K562 (cell line): ENCODE results near the gene NAV2. TPM values are rescaled to one million over a fixed set of nuclear protein-coding genes. Genes with fewer than 3 reads are reported as not detected.

Experiments used
- CC2D1A ChIP-seq: fragments of 450-650 bp; IDR thresholded peaks from 2 replicates; pipeline ENCODE4 v1.6.1; 2017; ENCODE audit warnings: mild to moderate bottlenecking
- CEBPB ChIP-seq: fragments of 450-650 bp; IDR thresholded peaks from 2 replicates; pipeline ENCODE4 v1.6.1; 2016; ENCODE audit warnings: missing genetic modification characterization, missing compliant biosample characterization
- ELF2 ChIP-seq: fragments of 250-450 bp; sonication (Bioruptor Pico); IDR thresholded peaks from 2 replicates; pipeline ENCODE4 v1.5.0; 2021; ENCODE audit warnings: mild to moderate bottlenecking
- EZH2 ChIP-seq: IDR thresholded peaks from 2 replicates; pipeline ENCODE4 v1.6.1; 2012; ENCODE audit warnings: low read depth, mild to moderate bottlenecking, inconsistent platforms, low read length, borderline replicate concordance
- JUN ChIP-seq, 2 experiments: sonication (generic) in 1 of 2; formaldehyde crosslinking in 1 of 2; IDR thresholded peaks; 2 replicates each; pipeline versions ENCODE4 v1.6.1 to v1.8.0; 2012 to 2022; ENCODE audit warnings: borderline replicate concordance in 2 of 2, mild to moderate bottlenecking in 2 of 2, improper control_type of control experiment in 1 of 2, low read depth in 1 of 2, low read length in 1 of 2, missing genetic modification reagents in 1 of 2
- KAT7 ChIP-seq: sonication (generic); formaldehyde crosslinking; IDR thresholded peaks from 2 replicates; pipeline ENCODE4 v1.8.0; 2022; ENCODE audit warnings: missing genetic modification reagents, mild to moderate bottlenecking, borderline replicate concordance
- KLF13 ChIP-seq: fragments of 450-650 bp; IDR thresholded peaks from 2 replicates; pipeline ENCODE4 v1.6.1; 2016; ENCODE audit warnings: missing genetic modification characterization, low read depth, mild to moderate bottlenecking, missing compliant biosample characterization, moderate library complexity, borderline replicate concordance
- KLF16 ChIP-seq: IDR thresholded peaks from 2 replicates; pipeline ENCODE4 v1.6.1; 2016; ENCODE audit warnings: antibody characterized with exemption
- NFE2 ChIP-seq: IDR thresholded peaks from 2 replicates; pipeline ENCODE4 v1.6.1; 2014; ENCODE audit warnings: antibody characterized with exemption, low read depth
- NFIX ChIP-seq: fragments of 250-450 bp; sonication (Bioruptor Pico); IDR thresholded peaks from 2 replicates; pipeline ENCODE4 v1.4.0; 2020; ENCODE audit warnings: low read depth, mild to moderate bottlenecking, moderate library complexity
- NR1H2 ChIP-seq: sonication (generic); formaldehyde crosslinking; IDR thresholded peaks from 2 replicates; pipeline ENCODE4 v1.4.0; 2020; ENCODE audit warnings: mild to moderate bottlenecking, missing genetic modification reagents
- NR4A1 ChIP-seq, 2 experiments: fragments of 250-450 bp in 1 of 2; fragments of 450-650 bp in 1 of 2; sonication (Bioruptor Pico) in 1 of 2; IDR thresholded peaks; 2 replicates each; pipeline versions ENCODE4 v1.4.0 to v1.6.1; 2016 to 2020; ENCODE audit warnings: mild to moderate bottlenecking in 2 of 2, missing compliant biosample characterization in 1 of 2, missing genetic modification characterization in 1 of 2, moderate library complexity in 1 of 2
- SMAD4 ChIP-seq: fragments of 250-450 bp; sonication (Bioruptor Pico); conservative IDR thresholded peaks from 2 replicates; pipeline ENCODE4 v1.8.0; 2021; ENCODE audit warnings: inconsistent platforms, mild to moderate bottlenecking, moderate library complexity
- TAF9B ChIP-seq: fragments of 450-650 bp; IDR thresholded peaks from 2 replicates; pipeline ENCODE4 v1.6.1; 2018; ENCODE audit warnings: mild to moderate bottlenecking; ENCODE audit not compliant: partially characterized antibody
- TRIM28 ChIP-seq: fragments of 450-650 bp; IDR thresholded peaks from 2 replicates; pipeline ENCODE4 v1.6.1; 2017
- TSC22D4 ChIP-seq: fragments of 450-650 bp; IDR thresholded peaks from 2 replicates; pipeline ENCODE4 v1.6.1; 2016; ENCODE audit warnings: missing genetic modification characterization, missing biosample characterization, control low read depth
- WHSC1 ChIP-seq: IDR thresholded peaks from one replicate; pipeline ENCODE4 v1.6.1; 2012; ENCODE audit warnings: low read length, control low read depth, inconsistent platforms
- ZNF23 ChIP-seq: fragments of 250-450 bp; sonication (Bioruptor Pico); IDR thresholded peaks from 2 replicates; pipeline ENCODE4 v1.4.0; 2020; ENCODE audit warnings: mild to moderate bottlenecking
- ZNF282 ChIP-seq: sonication (generic); formaldehyde crosslinking; IDR thresholded peaks from 2 replicates; pipeline ENCODE4 v1.8.1; 2023; ENCODE audit warnings: missing genetic modification reagents
- ZNF699 ChIP-seq: fragments of 250-450 bp; sonication (Bioruptor Pico); IDR thresholded peaks from 2 replicates; pipeline ENCODE4 v1.8.0; 2021; ENCODE audit warnings: mild to moderate bottlenecking, moderate library complexity; ENCODE audit not compliant: insufficient replicate concordance
- ZSCAN32 ChIP-seq: fragments of 450-650 bp; formaldehyde crosslinking; IDR thresholded peaks from 2 replicates; pipeline ENCODE4 v1.4.0; 2020; ENCODE audit warnings: mild to moderate bottlenecking, moderate library complexity
- polyA plus RNA-seq, 8 experiments: library from polyadenylated mRNA; depleted of rRNA in 4 of 8; stranded (reverse) in 5 of 8; unstranded in 3 of 8; fragments of >200 nt; fragmentation: Nextera tagmentation in 2 of 8; fragmentation: Illumina TruSeq in 1 of 8; extraction: Ambion mirVana in 2 of 8; extraction: Trizol in 1 of 8; gene quantifications; 2 replicates each; pipeline versions ENCODE4 v1.2.1 to v1.2.3, GENCODE V29; 2011 to 2014; ENCODE audit warnings: inconsistent platforms in 1 of 8, missing spikeins in 1 of 8
- total RNA-seq, 7 experiments: library from RNA; depleted of rRNA in 6 of 7; stranded (reverse); fragments of >200 nt in 6 of 7; fragmentation: Illumina TruSeq in 2 of 7; extraction: Trizol in 2 of 7; gene quantifications; 2 replicates each; pipeline versions ENCODE4 v1.2.1 to v1.2.3, GENCODE V29; 2011 to 2021; ENCODE audit warnings: low replicate concordance in 1 of 7
- TF ChIP-seq, protein P1 (sequence below), 2 experiments: fragments of 250-450 bp in 1 of 2; fragments of 450-650 bp in 1 of 2; sonication (Bioruptor Pico) in 1 of 2; IDR thresholded peaks; 2 replicates each; pipeline versions ENCODE4 v1.6.1 to v1.8.0; 2016 to 2021; ENCODE audit warnings: mild to moderate bottlenecking in 2 of 2, moderate library complexity in 2 of 2, missing compliant biosample characterization in 1 of 2, missing genetic modification characterization in 1 of 2
- TF ChIP-seq, protein P2 (sequence below): IDR thresholded peaks from 2 replicates; pipeline ENCODE4 v1.6.1; 2016; ENCODE audit warnings: missing genetic modification characterization, missing compliant biosample characterization
- TF ChIP-seq, protein P3 (sequence below), 2 experiments: IDR thresholded peaks; 2 replicates each; pipeline ENCODE4 v1.6.1; 2011; ENCODE audit warnings: borderline replicate concordance in 1 of 2, control low read depth in 1 of 2, low read depth in 1 of 2, low read length in 1 of 2, mild to moderate bottlenecking in 1 of 2, mixed read lengths in 1 of 2, moderate library complexity in 1 of 2; ENCODE audit not compliant: insufficient read depth in 1 of 2, insufficient read length in 1 of 2, poor library complexity in 1 of 2, severe bottlenecking in 1 of 2; ENCODE audit errors: extremely low read depth in 1 of 2

The NAV2 gene
- total and polyA plus RNA-seq, 9 of the 15 experiments (the other 6 are each of a cell fraction or from before 2014, with no cell fraction given): 0.03 to 0.35 (median 0.05) TPM

DNA sequence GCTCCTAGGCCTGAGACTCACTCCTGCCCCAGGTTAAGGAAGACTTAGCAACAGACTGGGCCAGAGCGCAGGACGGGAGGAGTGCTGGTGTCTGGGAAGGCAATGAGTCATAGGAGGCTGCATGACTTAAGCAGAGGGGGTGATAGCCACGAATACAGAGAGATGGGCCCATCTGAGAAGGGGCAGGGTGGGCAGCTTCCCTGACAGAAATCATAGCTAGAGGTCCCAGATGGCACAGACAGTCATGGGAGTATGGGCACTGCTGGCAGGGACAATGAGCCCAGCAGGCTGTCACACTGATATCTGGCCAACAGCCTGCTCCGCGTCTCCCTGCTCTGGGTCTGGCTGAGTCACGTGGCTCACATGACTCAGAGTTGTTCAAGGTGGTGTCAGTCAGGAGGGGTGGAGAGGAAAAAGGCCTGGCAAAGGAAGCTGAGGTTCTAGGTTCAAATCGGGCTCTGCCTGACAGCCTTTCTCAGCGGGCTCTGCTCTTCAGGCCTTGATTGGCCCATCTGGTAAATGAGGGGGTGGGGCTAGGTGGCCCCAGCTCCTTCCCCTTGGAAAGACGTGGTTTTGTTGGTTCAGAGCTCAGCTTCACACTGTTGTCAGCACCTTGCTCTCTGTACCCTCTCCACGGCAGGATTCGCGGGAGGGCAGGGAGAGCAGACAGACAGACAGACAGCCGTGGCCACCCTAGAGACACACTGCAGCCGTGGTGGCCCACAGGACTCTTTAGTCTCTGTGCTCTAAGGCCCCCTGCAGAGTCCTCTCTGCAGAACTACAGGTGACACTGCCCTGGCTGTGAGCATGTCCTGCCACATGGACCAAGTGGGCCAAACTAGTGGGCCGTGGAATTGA is 399.9 kb downstream of the NAV2 start (continued):
- TF ChIP-seq, protein P1, sequence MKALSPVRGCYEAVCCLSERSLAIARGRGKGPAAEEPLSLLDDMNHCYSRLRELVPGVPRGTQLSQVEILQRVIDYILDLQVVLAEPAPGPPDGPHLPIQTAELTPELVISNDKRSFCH (CRISPR knock-in tag; IDR thresholded peaks at IDR 0.05): no peak
- TF ChIP-seq, protein P1 (tag; IDR thresholded peaks at IDR 0.05): no peak
- peak; percentile 56 for TF ChIP-seq NFE2
- no peak for TF ChIP-seq KAT7 (CRISPR knock-in tag)
- no peak for TF ChIP-seq ZNF282 (CRISPR knock-in tag)
- no peak for TF ChIP-seq NFIX (CRISPR knock-in tag)
- no peak for TF ChIP-seq NR4A1 (CRISPR knock-in tag; IDR thresholded peaks at IDR 0.05)
- no peak for TF ChIP-seq NR4A1 (tag; IDR thresholded peaks at IDR 0.05)
- no peak for TF ChIP-seq KLF13 (tag)
- TF ChIP-seq ZNF699: no peak
- no peak for TF ChIP-seq TSC22D4 (tag)
- TF ChIP-seq NR1H2: no peak
- 0 out of 2 replicates have a peak, but pooled peaks have one; percentile 68 for TF ChIP-seq TRIM28
- TF ChIP-seq ZNF23 (CRISPR knock-in tag): no peak
- TF ChIP-seq, protein P2, sequence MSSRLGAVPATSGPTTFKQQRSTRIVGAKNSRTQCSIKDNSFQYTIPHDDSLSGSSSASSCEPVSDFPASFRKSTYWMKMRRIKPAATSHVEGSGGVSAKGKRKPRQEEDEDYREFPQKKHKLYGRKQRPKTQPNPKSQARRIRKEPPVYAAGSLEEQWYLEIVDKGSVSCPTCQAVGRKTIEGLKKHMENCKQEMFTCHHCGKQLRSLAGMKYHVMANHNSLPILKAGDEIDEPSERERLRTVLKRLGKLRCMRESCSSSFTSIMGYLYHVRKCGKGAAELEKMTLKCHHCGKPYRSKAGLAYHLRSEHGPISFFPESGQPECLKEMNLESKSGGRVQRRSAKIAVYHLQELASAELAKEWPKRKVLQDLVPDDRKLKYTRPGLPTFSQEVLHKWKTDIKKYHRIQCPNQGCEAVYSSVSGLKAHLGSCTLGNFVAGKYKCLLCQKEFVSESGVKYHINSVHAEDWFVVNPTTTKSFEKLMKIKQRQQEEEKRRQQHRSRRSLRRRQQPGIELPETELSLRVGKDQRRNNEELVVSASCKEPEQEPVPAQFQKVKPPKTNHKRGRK: no peak
- peak; percentile 89 for TF ChIP-seq SMAD4
- no peak for TF ChIP-seq WHSC1
- TF ChIP-seq KLF16: no peak
- TF ChIP-seq JUN (IDR thresholded peaks at IDR 0.05; ENCODE audit: borderline replicate concordance, low read depth, low read length): peak; percentile 89
- TF ChIP-seq JUN (CRISPR knock-in tag; IDR thresholded peaks at IDR 0.05; ENCODE audit: borderline replicate concordance): peak; percentile 82; the same call in 1 of the 2 replicates
- TF ChIP-seq, protein P3, sequence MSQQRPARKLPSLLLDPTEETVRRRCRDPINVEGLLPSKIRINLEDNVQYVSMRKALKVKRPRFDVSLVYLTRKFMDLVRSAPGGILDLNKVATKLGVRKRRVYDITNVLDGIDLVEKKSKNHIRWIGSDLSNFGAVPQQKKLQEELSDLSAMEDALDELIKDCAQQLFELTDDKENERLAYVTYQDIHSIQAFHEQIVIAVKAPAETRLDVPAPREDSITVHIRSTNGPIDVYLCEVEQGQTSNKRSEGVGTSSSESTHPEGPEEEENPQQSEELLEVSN (IDR thresholded peaks at IDR 0.05; ENCODE audit: borderline replicate concordance in 1 of 2, extremely low read depth in 1 of 2, insufficient read depth in 1 of 2, insufficient read length in 1 of 2, low read depth in 1 of 2, low read length in 1 of 2, poor library complexity in 1 of 2, severe bottlenecking in 1 of 2): peak; percentile 67 to 81
- no peak for TF ChIP-seq EZH2
- no peak for TF ChIP-seq TAF9B
- no peak for TF ChIP-seq CEBPB
- TF ChIP-seq ZSCAN32 (CRISPR knock-in tag): no peak
- TF ChIP-seq CC2D1A: no peak
- TF ChIP-seq ELF2 (CRISPR knock-in tag): no peak
